Mesothelial cell of epicardium (in vitro differentiated cells): ENCODE measurements around the gene SPATA33. TPM values are rescaled to one million over a fixed set of nuclear protein-coding genes. Genes with fewer than 3 reads are reported as not detected.

ENCODE experiments used
- DNase-seq, 2 experiments: peaks; one replicate each; pipeline ENCODE4 v3.0.0; 2021; ENCODE audit warnings: low spot score in 2 of 2; ENCODE audit not compliant: unreplicated experiment in 2 of 2
- H3K27ac Mint-ChIP-seq: 2 replicates; pipeline ENCODE4 v1.8.0; 2021; ENCODE audit warnings: mixed read lengths
- H3K27me3 Mint-ChIP-seq: 2 replicates; pipeline ENCODE4 v1.8.0; 2021; ENCODE audit warnings: low read depth, mixed read lengths
- H3K36me3 Mint-ChIP-seq: 2 replicates; pipeline ENCODE4 v1.8.0; 2021; ENCODE audit warnings: mixed read lengths
- H3K4me1 Mint-ChIP-seq: 2 replicates; pipeline ENCODE4 v1.8.0; 2021; ENCODE audit warnings: mixed read lengths
- H3K4me3 Mint-ChIP-seq: 2 replicates; pipeline ENCODE4 v1.8.0; 2021; ENCODE audit warnings: mild to moderate bottlenecking, moderate library complexity, mixed read lengths
- H3K9me3 Mint-ChIP-seq: 2 replicates; pipeline ENCODE4 v1.8.0; 2021; ENCODE audit warnings: mixed read lengths
- CTCF ChIP-seq: fragments of 200-600 bp; sonication (generic); IDR thresholded peaks from one replicate; pipeline ENCODE4 v1.5.0; 2021; ENCODE audit warnings: antibody characterized with exemption; ENCODE audit not compliant: unreplicated experiment
- total RNA-seq: library from RNA; stranded (reverse); gene quantifications from 3 replicates; pipeline ENCODE4 v1.2.1, GENCODE V29; 2021

The SPATA33 gene
- total RNA-seq, 1 donor from 2014 or later, result 14.4 TPM

- peak overlapping the region; percentile 28 for H3K4me3 Mint-ChIP-seq
- no peak for DNase-seq
- no peaks in the 10 kb centered on the region for H3K9me3 Mint-ChIP-seq
- no peak for TF ChIP-seq CTCF
- peak overlapping the region; percentile 21 for H3K27ac Mint-ChIP-seq
- peaks cover 14% of the 10 kb centered on the region for H3K36me3 Mint-ChIP-seq
- H3K27me3 Mint-ChIP-seq, result no peaks in the 10 kb centered on the region
- H3K4me1 Mint-ChIP-seq, result peaks cover 14% of the 10 kb centered on the region
These were observed 3.9 kb upstream of the SPATA33 start for GRCh38 chr16:89653656-89654295.

GRCh38 chr16:89655062-89655643, 2.5 kb upstream of the SPATA33 start:
- Mint-ChIP-seq H3K36me3 (peaks cover 11% of the 10 kb centered on the region), H3K9me3 (no peaks in the 10 kb centered on the region), H3K27me3 (no peaks in the 10 kb centered on the region), H3K27ac (no peak overlapping the region), H3K4me1 (peaks cover 15% of the 10 kb centered on the region), H3K4me3 (peak overlapping the region; percentile 84)
- no peak for DNase-seq
- TF ChIP-seq CTCF, result no peak

DNA sequence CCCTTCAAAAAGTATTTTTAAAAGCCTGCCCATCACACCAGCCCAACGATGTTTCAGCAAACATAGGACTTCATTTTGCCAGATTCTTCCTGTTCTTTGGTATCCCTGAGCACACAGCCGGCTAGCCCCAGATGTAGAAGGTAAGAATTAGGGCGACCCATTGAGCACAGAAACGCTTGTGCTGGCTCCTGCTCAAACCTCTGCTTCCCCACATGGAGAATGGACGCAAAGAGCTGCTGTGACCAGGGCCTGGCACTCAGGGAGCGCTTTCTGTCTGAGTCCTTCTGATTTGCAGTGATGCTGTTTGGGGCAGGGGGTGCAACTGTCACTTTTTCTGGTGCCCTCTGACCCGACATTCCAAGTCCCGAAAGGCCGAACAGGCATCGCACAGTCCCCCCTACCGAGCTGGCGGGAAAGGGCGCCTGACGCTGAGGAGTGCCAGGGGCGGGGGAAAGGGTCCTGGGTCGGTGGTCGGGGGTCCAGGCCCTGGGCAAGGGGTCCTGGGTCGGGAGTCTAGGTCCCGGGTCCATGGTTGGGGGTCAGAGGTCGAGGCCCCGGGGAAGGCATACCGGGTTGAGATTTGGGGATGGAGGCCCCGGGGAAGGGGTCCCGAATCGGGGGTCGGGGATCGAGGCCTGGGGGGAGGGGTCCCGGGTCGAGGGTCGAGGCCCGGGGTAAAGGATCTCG, 1.1 kb upstream of the SPATA33 start:
- H3K27ac Mint-ChIP-seq, result peak overlapping the region; percentile 53

GRCh38 chr16:89658221-89658879, 714 bp downstream of the SPATA33 start:
- no peaks in the 10 kb centered on the region for H3K9me3 Mint-ChIP-seq
- DNase-seq, result no peak
- no peaks in the 10 kb centered on the region for H3K27me3 Mint-ChIP-seq
- peaks cover 15% of the 10 kb centered on the region for H3K4me1 Mint-ChIP-seq
- H3K4me3 Mint-ChIP-seq, result peak overlapping the region; percentile 84
- TF ChIP-seq CTCF, result no peak
- H3K36me3 Mint-ChIP-seq, result peaks cover 28% of the 10 kb centered on the region
- H3K27ac Mint-ChIP-seq, result peak overlapping the region; percentile 92

More for the DNA sequence above, 1.1 kb upstream of the SPATA33 start:
- Mint-ChIP-seq H3K36me3 (peaks cover 24% of the 10 kb centered on the region), H3K4me1 (peaks cover 15% of the 10 kb centered on the region), H3K4me3 (peak overlapping the region; percentile 84), H3K9me3 (no peaks in the 10 kb centered on the region), H3K27me3 (no peaks in the 10 kb centered on the region)
- DNase-seq, result no peak
- no peak for TF ChIP-seq CTCF

- Mint-ChIP-seq H3K4me1 (peaks cover 15% of the 10 kb centered on the region), H3K9me3 (no peaks in the 10 kb centered on the region), H3K36me3 (peaks cover 37% of the 10 kb centered on the region), H3K27me3 (no peaks in the 10 kb centered on the region), H3K4me3 (peak overlapping the region; percentile 30), H3K27ac (no peak overlapping the region)
- no peak for DNase-seq
- no peak for TF ChIP-seq CTCF
These were observed 2.5 kb downstream of the SPATA33 start for GRCh38 chr16:89660146-89660545.
